Measurements from ENCODE around the gene CDT1. TPM values are rescaled to one million over a fixed set of nuclear protein-coding genes. Genes with fewer than 3 reads are reported as not detected.
"Not testable (repeated sequence)": the region's sequence is repeated elsewhere in the genome, so short reads cannot be mapped to it uniquely, and the experiment has no call there.

The CDT1 gene
- total and polyA plus RNA-seq, 2 experiments from 2014 or later, result 5.1 to 5.2 TPM

GRCh38 chr16:88769617-88770460 lies 33.8 kb upstream of the CDT1 start:
- peaks cover 15% of the 10 kb centered on the region for H4K20me1 ChIP-seq (ENCODE audit: insufficient read depth, poor library complexity, severe bottlenecking)
- peaks cover 59% of the 10 kb centered on the region for H3K79me2 ChIP-seq

DNA sequence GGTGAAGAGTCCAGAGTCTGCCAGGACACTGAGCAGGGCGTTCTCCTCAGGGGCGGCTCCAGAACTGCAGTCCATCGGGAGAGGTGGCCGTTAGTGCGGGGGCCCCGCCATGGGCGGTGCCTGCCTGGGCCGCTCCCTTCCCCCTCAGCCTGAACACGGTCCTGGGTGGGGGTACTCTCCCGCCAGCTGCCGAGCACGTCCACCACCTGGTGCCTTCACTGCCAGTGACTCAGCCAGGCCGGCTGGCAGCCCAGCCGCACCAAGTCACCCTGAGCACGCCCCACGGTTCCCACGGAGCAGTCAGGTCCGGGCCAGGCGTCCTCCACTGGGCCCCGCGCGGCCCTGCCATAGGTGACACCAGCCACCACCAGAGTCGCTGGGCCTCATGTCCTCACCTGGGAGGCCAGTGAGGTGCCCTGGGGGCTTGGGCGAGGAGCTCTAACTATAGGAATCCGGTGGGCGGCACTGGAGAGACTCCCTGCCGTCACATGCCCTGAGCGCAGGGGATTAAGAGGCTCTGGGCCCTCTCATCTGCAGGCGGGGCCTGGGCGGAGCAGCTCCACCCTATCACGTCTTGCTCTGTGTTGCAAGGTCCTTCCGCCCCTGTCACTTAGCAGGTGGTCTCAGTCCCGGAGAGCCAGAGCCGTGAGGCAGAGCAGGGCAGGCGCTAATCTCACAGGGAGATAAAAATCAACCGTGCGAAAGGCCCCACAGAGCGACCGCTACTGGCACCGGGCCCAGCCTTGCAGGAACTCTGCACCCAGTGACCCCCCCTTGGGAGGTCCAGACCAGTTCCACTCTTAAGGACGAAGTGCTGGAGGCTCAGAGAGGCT lies 32.9 kb upstream of the CDT1 start:
- peak overlapping the region; percentile 84 for H3K27ac ChIP-seq
- WGBS (ENCODE audit: low lambda C conversion rate, missing lambda C conversion rate), result 33% methylated on average over 40 of the region's 41 CpGs
- H3K4me3 ChIP-seq, result no peak overlapping the region
- H3K9me3 ChIP-seq (ENCODE audit: low read depth), result no peaks in the 10 kb centered on the region
- H4K20me1 ChIP-seq (ENCODE audit: insufficient read depth, poor library complexity, severe bottlenecking), result peaks cover 15% of the 10 kb centered on the region
- H3K4me1 ChIP-seq (ENCODE audit: insufficient read depth), result peaks cover 63% of the 10 kb centered on the region
- H3K9me2 ChIP-seq (replicated peaks; ENCODE audit: insufficient read depth), result no peaks in the 10 kb centered on the region
- H3K4me2 ChIP-seq, result peak overlapping the region; percentile 55
- peaks cover 63% of the 10 kb centered on the region for H3K79me2 ChIP-seq
- peak; percentile 91 for DNase-seq (ENCODE audit: low spot score)
- TF ChIP-seq EZH2phosphoT487 (IDR thresholded peaks at IDR 0.05; ENCODE audit: low read depth, severe bottlenecking, unreplicated experiment), result no peak
- TF ChIP-seq EZH2 (IDR thresholded peaks at IDR 0.05; ENCODE audit: borderline replicate concordance), result no peak
- TF ChIP-seq, protein P1, sequence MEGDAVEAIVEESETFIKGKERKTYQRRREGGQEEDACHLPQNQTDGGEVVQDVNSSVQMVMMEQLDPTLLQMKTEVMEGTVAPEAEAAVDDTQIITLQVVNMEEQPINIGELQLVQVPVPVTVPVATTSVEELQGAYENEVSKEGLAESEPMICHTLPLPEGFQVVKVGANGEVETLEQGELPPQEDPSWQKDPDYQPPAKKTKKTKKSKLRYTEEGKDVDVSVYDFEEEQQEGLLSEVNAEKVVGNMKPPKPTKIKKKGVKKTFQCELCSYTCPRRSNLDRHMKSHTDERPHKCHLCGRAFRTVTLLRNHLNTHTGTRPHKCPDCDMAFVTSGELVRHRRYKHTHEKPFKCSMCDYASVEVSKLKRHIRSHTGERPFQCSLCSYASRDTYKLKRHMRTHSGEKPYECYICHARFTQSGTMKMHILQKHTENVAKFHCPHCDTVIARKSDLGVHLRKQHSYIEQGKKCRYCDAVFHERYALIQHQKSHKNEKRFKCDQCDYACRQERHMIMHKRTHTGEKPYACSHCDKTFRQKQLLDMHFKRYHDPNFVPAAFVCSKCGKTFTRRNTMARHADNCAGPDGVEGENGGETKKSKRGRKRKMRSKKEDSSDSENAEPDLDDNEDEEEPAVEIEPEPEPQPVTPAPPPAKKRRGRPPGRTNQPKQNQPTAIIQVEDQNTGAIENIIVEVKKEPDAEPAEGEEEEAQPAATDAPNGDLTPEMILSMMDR (IDR thresholded peaks at IDR 0.05; ENCODE audit: poor library complexity), result no peak
- no peaks in the 10 kb centered on the region for H3K27me3 ChIP-seq
- no peak overlapping the region for H2AFZ ChIP-seq
- no peaks in the 10 kb centered on the region for H3K36me3 ChIP-seq (replicated peaks; ENCODE audit: insufficient read depth, low read depth)

More at GRCh38 chr16:88769617-88770460, 33.8 kb upstream of the CDT1 start:
- Histone ChIP-seq H3K36me3 (replicated peaks; ENCODE audit: insufficient read depth, low read depth) (no peaks in the 10 kb centered on the region), H2AFZ (no peak overlapping the region), H3K4me1 (ENCODE audit: insufficient read depth) (peaks cover 63% of the 10 kb centered on the region), H3K27me3 (no peaks in the 10 kb centered on the region), H3K4me2 (peak overlapping the region; percentile 55), H3K9me2 (replicated peaks; ENCODE audit: insufficient read depth) (no peaks in the 10 kb centered on the region), H3K4me3 (no peak overlapping the region), H3K27ac (peak overlapping the region; percentile 84), H3K9me3 (ENCODE audit: low read depth) (no peaks in the 10 kb centered on the region)
- WGBS (ENCODE audit: low lambda C conversion rate, missing lambda C conversion rate), result 55% methylated on average over 21 of the region's 30 CpGs
- TF ChIP-seq EZH2 (IDR thresholded peaks at IDR 0.05; ENCODE audit: borderline replicate concordance) (no peak), EZH2phosphoT487 (IDR thresholded peaks at IDR 0.05; ENCODE audit: low read depth, severe bottlenecking, unreplicated experiment) (no peak)
- TF ChIP-seq, protein P1 (IDR thresholded peaks at IDR 0.05; ENCODE audit: poor library complexity), result no peak
- peak; percentile 86 for DNase-seq (ENCODE audit: low spot score)

GRCh38 chr16:88771294-88771772 lies 32.3 kb upstream of the CDT1 start:
- H3K4me3 ChIP-seq, result no peak overlapping the region
- no peak for TF ChIP-seq EZH2phosphoT487 (IDR thresholded peaks at IDR 0.05; ENCODE audit: low read depth, severe bottlenecking, unreplicated experiment)
- WGBS (ENCODE audit: low lambda C conversion rate, missing lambda C conversion rate), result 62% methylated on average over 11 of the region's 19 CpGs

GRCh38 chr16:88771781-88772180 lies 31.8 kb upstream of the CDT1 start:
- H3K27me3 ChIP-seq; H4K20me1 ChIP-seq (ENCODE audit: insufficient read depth, poor library complexity, severe bottlenecking); DNase-seq (ENCODE audit: low spot score); H3K4me2 ChIP-seq; H2AFZ ChIP-seq; H3K9me2 ChIP-seq (replicated peaks; ENCODE audit: insufficient read depth); H3K4me3 ChIP-seq; H3K27ac ChIP-seq; H3K9me3 ChIP-seq (ENCODE audit: low read depth); H3K36me3 ChIP-seq (replicated peaks; ENCODE audit: insufficient read depth, low read depth): not testable (repeated sequence)
- Histone ChIP-seq H3K79me2 (peaks cover 57% of the 10 kb centered on the region), H3K4me1 (ENCODE audit: insufficient read depth) (peaks cover 63% of the 10 kb centered on the region)
- 99% methylated on average over 6 of the region's 23 CpGs for WGBS (ENCODE audit: low lambda C conversion rate, missing lambda C conversion rate)

More at GRCh38 chr16:88771294-88771772, 32.3 kb upstream of the CDT1 start:
- peaks cover 12% of the 10 kb centered on the region for H4K20me1 ChIP-seq (ENCODE audit: insufficient read depth, poor library complexity, severe bottlenecking)
- H3K4me2 ChIP-seq, result peak overlapping the region; percentile 55
- no peaks in the 10 kb centered on the region for H3K27me3 ChIP-seq
- peaks cover 61% of the 10 kb centered on the region for H3K79me2 ChIP-seq
- H3K27ac ChIP-seq, result peak overlapping the region; percentile 63
- H3K36me3 ChIP-seq (replicated peaks; ENCODE audit: insufficient read depth, low read depth), result no peaks in the 10 kb centered on the region
- no peak overlapping the region for H2AFZ ChIP-seq
- peaks cover 63% of the 10 kb centered on the region for H3K4me1 ChIP-seq (ENCODE audit: insufficient read depth)
- no peaks in the 10 kb centered on the region for H3K9me2 ChIP-seq (replicated peaks; ENCODE audit: insufficient read depth)
- no peaks in the 10 kb centered on the region for H3K9me3 ChIP-seq (ENCODE audit: low read depth)
- no peak for DNase-seq (ENCODE audit: low spot score)
